Mucosa of descending colon (tissue), 3 donors: ENCODE measurements around the gene TPSG1. TPM values are rescaled to one million over a fixed set of nuclear protein-coding genes. Genes with fewer than 3 reads are reported as not detected.
"Not testable (repeated sequence)": the region's sequence is repeated elsewhere in the genome, so short reads cannot be mapped to it uniquely, and the experiment has no call there.

Experiments
- ATAC-seq: fragments of 200-7000 bp; cut with Tn5 transposase; one replicate; pipeline ENCODE4 v1.9.1; 2020; ENCODE audit warnings: mild to moderate bottlenecking, moderate library complexity
- DNase-seq, 3 donors: peaks; one replicate each; pipeline ENCODE4 v3.0.0-alpha.2; 2020
- H3K36me3 ChIP-seq: fragments of 200-600 bp; one replicate; pipeline ENCODE4 v1.8.0; 2021; ENCODE audit warnings: low read depth, mild to moderate bottlenecking
- H3K4me1 ChIP-seq: fragments of 200-600 bp; one replicate; pipeline ENCODE4 v1.8.0; 2021; ENCODE audit warnings: low read depth, mild to moderate bottlenecking
- H3K4me3 ChIP-seq: fragments of 200-600 bp; one replicate; pipeline ENCODE4 v1.8.0; 2021; ENCODE audit warnings: mild to moderate bottlenecking
- H3K9me3 ChIP-seq: fragments of 200-600 bp; one replicate; pipeline ENCODE4 v1.8.0; 2021; ENCODE audit warnings: mild to moderate bottlenecking
- intact Hi-C, 2 donors: fragments of 100-400 bp; cut with DNase I in 1 of 2; cut with micrococcal nuclease in 1 of 2; formaldehyde crosslinking; loops; one replicate each; pipeline versions ENCODE4 v1.11.0 to v1.11.1; 2022; cut with DNase I, micrococcal nuclease
- long read RNA-seq, 2 donors: library from polyadenylated mRNA; unstranded; transcript quantifications; one replicate each; pipeline ENCODE4 v2.0.0, GENCODE V29; 2019 to 2021
- total RNA-seq, 3 donors: library from RNA; stranded (reverse); fragmentation: NEBNext Ultra II Directional in 2 of 3; extraction: Animal tissue kit (Norgen Biotek cat#: 25700) in 2 of 3; gene quantifications; one replicate each; pipeline versions ENCODE4 v1.2.1 to v1.2.4, GENCODE V29; 2021 to 2023
- TF ChIP-seq, protein P1 (sequence below): fragments of 200-600 bp; IDR thresholded peaks from one replicate; pipeline ENCODE4 v1.8.0; 2022; ENCODE audit warnings: antibody characterized with exemption, mild to moderate bottlenecking
- donor health status: DM: no; HTN: no; CAD: no; lungs with moderate emphysema.
- donor health status: DM: no; HTN: no; CAD: no.
- donor health status: DM: no; HTN: yes; CAD: no.

TPSG1 gene
- 10 to 100 TPM; 23.3 to 61.3 (median 53.7) TPM for total RNA-seq
- long read RNA-seq, donor 1, transcript TPSG1-201 (6 exons, 1,108 nt), result major isoform, 6 of 13 reads
- long read RNA-seq, donor 1, partial matches to known transcripts, result 3 of 13 reads
- long read RNA-seq, donor 1, other reads (novel, unspliced or antisense), result 4 of 13 reads
- long read RNA-seq, donor 2, transcript TPSG1-201 (6 exons, 1,108 nt), result major isoform, 12 of 17 reads
- long read RNA-seq, donor 2, partial matches to known transcripts, result 1 of 17 reads
- long read RNA-seq, donor 2, other reads (novel, unspliced or antisense), result 4 of 17 reads

DNA sequence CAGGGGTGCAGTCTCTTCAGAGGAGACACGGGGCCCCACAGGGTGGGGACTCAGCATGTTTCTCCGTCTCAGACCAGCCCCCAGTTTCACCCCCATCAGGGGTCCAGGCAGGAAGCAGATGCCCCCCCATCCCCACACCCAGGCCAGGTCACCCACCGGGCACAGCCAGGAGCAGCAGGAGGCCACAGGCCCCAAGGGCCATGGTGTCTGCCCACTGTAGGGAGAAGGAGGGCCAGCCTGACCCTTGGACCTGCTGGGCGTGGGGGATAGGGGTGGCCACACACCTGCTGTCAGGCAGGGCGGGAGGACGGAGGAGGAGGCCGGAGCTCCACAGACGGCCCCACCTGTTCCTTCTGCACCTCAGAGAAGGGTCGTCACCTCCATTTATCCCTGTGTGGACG is at the start of gene TPSG1:
TSS of gene TPSG1 (minus strand) at position 218 of the 401 bp plus-strand sequence. CDS start at position 202, 16 bp downstream.
- Histone ChIP-seq H3K4me3 (no peak within 1 kb of the TSS), H3K9me3 (no peaks in the 10 kb centered on the region), H3K36me3 (no peaks in the 10 kb centered on the region), H3K4me1 (no peaks in the 10 kb centered on the region)
- TF ChIP-seq, protein P1, sequence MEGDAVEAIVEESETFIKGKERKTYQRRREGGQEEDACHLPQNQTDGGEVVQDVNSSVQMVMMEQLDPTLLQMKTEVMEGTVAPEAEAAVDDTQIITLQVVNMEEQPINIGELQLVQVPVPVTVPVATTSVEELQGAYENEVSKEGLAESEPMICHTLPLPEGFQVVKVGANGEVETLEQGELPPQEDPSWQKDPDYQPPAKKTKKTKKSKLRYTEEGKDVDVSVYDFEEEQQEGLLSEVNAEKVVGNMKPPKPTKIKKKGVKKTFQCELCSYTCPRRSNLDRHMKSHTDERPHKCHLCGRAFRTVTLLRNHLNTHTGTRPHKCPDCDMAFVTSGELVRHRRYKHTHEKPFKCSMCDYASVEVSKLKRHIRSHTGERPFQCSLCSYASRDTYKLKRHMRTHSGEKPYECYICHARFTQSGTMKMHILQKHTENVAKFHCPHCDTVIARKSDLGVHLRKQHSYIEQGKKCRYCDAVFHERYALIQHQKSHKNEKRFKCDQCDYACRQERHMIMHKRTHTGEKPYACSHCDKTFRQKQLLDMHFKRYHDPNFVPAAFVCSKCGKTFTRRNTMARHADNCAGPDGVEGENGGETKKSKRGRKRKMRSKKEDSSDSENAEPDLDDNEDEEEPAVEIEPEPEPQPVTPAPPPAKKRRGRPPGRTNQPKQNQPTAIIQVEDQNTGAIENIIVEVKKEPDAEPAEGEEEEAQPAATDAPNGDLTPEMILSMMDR, result no peak
- intact Hi-C loops, result no loop called here
- peak; percentile 59 to 70 (median 63) for DNase-seq
- peak; percentile 76 for ATAC-seq

- ATAC-seq, result no peak
- TF ChIP-seq, protein P1, result no peak
- Histone ChIP-seq H3K4me3 (no peak overlapping the region), H3K36me3 (no peaks in the 10 kb centered on the region), H3K4me1 (peaks cover 7% of the 10 kb centered on the region), H3K9me3 (no peaks in the 10 kb centered on the region)
- intact Hi-C loops, result no loop called here
- no peak for DNase-seq
Observed at GRCh38 chr16:1274767-1275166, 49.7 kb upstream of the TPSG1 start.

- TF ChIP-seq, protein P1, result no peak
Observed at GRCh38 chr16:1273816-1274215, 48.7 kb upstream of the TPSG1 start.

GRCh38 chr16:1272453-1273198 is 47.6 kb upstream of the TPSG1 start:
- peak in 1 of 3 donors; percentile 23 for DNase-seq
- no peaks in the 10 kb centered on the region for H3K9me3 ChIP-seq
- H3K4me1 ChIP-seq, result peaks cover 7% of the 10 kb centered on the region
- H3K36me3 ChIP-seq, result no peaks in the 10 kb centered on the region
- TF ChIP-seq, protein P1, result no peak
- intact Hi-C loops, result no loop called here
- ATAC-seq, result peak; percentile 19
- H3K4me3 ChIP-seq, result no peak overlapping the region

More at GRCh38 chr16:1273816-1274215, 48.7 kb upstream of the TPSG1 start:
- intact Hi-C loops, result no loop called here
- Histone ChIP-seq H3K9me3 (no peaks in the 10 kb centered on the region), H3K4me3 (no peak overlapping the region), H3K36me3 (no peaks in the 10 kb centered on the region), H3K4me1 (peaks cover 7% of the 10 kb centered on the region)
- ATAC-seq (no peak), DNase-seq (no peak)

GRCh38 chr16:1271724-1272413 is 46.8 kb upstream of the TPSG1 start:
- H3K4me1 ChIP-seq, intact Hi-C loops, H3K9me3 ChIP-seq, H3K36me3 ChIP-seq, H3K4me3 ChIP-seq: not testable (repeated sequence)
- ATAC-seq (peak; percentile 56), DNase-seq (peak; percentile 35 to 66 (median 53))

- DNase-seq (no peak), ATAC-seq (no peak)
- intact Hi-C loops, result no loop called here
Observed at GRCh38 chr16:1271380-1271723, 46.3 kb upstream of the TPSG1 start.

GRCh38 chr16:1269418-1269817 is 44.4 kb upstream of the TPSG1 start:
- intact Hi-C loops, H3K4me1 ChIP-seq, H3K9me3 ChIP-seq, ATAC-seq, H3K4me3 ChIP-seq, H3K36me3 ChIP-seq: not testable (repeated sequence)
- peak in 1 of 3 donors; percentile 36 for DNase-seq

More at GRCh38 chr16:1271380-1271723, 46.3 kb upstream of the TPSG1 start:
- TF ChIP-seq, protein P1, result no peak
- Histone ChIP-seq H3K9me3 (no peaks in the 10 kb centered on the region), H3K4me1 (peaks cover 7% of the 10 kb centered on the region), H3K4me3 (no peak overlapping the region), H3K36me3 (no peaks in the 10 kb centered on the region)
